ENCODE measurements around the gene CACTIN. TPM values are rescaled to one million over a fixed set of nuclear protein-coding genes. Genes with fewer than 3 reads are reported as not detected.

Gene CACTIN
- total RNA-seq, 1 donor from 2014 or later: 26.7 TPM

DNA sequence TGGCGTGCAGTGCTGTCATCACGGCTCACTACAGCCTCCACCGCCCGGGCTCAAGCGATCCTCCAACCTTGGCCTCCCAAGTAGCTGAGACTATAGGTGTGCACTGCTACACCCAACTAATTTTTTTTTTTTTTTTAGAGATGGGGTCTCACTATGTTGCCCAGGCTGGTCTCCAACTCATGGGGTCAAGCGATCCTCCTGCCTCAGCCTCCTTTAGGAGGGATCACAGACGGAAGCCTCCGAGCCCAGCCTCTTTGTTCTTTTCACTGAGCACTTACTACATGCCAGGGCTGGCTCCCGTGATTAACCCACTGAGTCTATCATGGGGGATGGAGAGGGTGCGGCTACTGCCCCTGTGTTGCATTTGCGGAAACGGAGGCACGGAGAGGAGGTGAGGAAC lies 12.9 kb upstream of the CACTIN start:
- no peak for TF ChIP-seq EZH2 (IDR thresholded peaks at IDR 0.05; ENCODE audit: insufficient read depth, low read length)
- TF ChIP-seq, protein P1, sequence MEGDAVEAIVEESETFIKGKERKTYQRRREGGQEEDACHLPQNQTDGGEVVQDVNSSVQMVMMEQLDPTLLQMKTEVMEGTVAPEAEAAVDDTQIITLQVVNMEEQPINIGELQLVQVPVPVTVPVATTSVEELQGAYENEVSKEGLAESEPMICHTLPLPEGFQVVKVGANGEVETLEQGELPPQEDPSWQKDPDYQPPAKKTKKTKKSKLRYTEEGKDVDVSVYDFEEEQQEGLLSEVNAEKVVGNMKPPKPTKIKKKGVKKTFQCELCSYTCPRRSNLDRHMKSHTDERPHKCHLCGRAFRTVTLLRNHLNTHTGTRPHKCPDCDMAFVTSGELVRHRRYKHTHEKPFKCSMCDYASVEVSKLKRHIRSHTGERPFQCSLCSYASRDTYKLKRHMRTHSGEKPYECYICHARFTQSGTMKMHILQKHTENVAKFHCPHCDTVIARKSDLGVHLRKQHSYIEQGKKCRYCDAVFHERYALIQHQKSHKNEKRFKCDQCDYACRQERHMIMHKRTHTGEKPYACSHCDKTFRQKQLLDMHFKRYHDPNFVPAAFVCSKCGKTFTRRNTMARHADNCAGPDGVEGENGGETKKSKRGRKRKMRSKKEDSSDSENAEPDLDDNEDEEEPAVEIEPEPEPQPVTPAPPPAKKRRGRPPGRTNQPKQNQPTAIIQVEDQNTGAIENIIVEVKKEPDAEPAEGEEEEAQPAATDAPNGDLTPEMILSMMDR (IDR thresholded peaks at IDR 0.05; ENCODE audit: insufficient read depth, low read depth, low read length): no peak
- peaks cover 7% of the 10 kb centered on the region for H3K36me3 ChIP-seq (ENCODE audit: insufficient read depth, low read length)
- Mint-ChIP-seq H3K9me3 (ENCODE audit: unreplicated experiment) (no peaks in the 10 kb centered on the region), H3K4me3 (ENCODE audit: unreplicated experiment) (no peak overlapping the region), H3K27me3 (ENCODE audit: low read depth, unreplicated experiment) (no peaks in the 10 kb centered on the region), H3K27ac (ENCODE audit: unreplicated experiment) (no peak overlapping the region), H3K36me3 (ENCODE audit: low read depth, unreplicated experiment) (peaks cover 7% of the 10 kb centered on the region), H3K4me1 (ENCODE audit: low read depth, unreplicated experiment) (no peaks in the 10 kb centered on the region)
- H4K20me1 ChIP-seq (ENCODE audit: insufficient read depth, low read length): no peaks in the 10 kb centered on the region
- no peak overlapping the region for H3K4me2 ChIP-seq (ENCODE audit: low read length)
- no peak overlapping the region for H3K27ac ChIP-seq (ENCODE audit: low read depth, low read length)
- no peaks in the 10 kb centered on the region for H3K9me3 ChIP-seq (ENCODE audit: insufficient read depth, low read depth, low read length)
- H3K4me1 ChIP-seq (ENCODE audit: insufficient read depth, low read length): no peaks in the 10 kb centered on the region
- no peaks in the 10 kb centered on the region for H3K27me3 ChIP-seq (ENCODE audit: insufficient read depth, low read length)
- DNase-seq (ENCODE audit: low read depth) (no peak), FAIRE-seq (no peak)
- no peak overlapping the region for H3K4me3 ChIP-seq (ENCODE audit: insufficient read depth, low read depth, low read length)
- no peak overlapping the region for H3K9ac ChIP-seq (ENCODE audit: low read length)
- H3K79me2 ChIP-seq (ENCODE audit: insufficient read depth, low read length): no peaks in the 10 kb centered on the region
- no peak overlapping the region for H2AFZ ChIP-seq (ENCODE audit: low read depth, low read length)

DNA sequence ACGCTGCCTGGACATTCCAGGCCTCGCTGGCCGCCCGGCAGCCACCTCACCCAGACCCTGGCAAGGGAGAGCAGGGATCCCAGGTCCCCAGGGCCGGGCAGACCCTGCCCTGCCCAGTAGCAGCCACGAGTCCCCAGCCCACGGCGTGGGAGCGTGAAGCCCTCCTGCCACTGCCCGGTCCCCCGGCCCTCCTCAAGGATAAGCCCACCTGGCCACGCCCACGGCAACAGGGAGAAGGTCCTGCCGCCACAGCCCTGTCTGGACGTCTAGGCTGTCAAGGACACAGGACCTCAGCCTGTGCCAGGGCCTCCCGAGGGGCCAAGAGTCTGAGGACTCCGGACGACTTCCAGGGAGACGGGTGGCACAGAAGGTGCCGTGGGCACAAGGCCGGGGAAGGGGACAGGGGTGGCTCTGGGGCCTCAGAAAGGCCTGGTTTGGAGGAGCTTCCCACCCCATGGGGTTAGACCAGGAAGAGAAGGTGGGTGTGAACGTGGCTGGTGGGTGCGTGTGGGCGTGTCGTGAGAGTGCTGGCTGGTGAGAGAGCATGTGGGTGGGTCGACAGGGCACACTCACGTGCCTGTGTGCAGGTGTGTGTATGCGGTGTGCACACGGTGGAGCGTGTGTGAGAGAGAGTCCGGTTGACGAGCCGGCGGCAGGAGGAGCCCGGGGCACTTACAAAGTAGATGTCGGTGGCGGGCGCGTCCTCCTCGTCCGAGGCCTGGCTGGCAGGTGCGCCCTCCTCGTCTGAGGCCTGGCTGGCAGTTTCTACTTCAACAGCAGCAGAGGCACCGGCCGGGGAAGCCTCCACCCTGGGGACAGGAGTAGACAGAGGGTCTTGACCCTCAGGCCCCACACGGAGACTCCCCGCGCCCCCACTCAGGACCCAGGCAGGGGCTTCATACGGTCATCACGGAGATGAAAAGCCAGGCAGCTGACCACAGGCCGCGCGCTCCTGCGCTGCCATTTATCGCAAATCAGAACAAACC lies 11.9 kb upstream of the CACTIN start:
- peaks cover 7% of the 10 kb centered on the region for H3K36me3 Mint-ChIP-seq (ENCODE audit: low read depth, unreplicated experiment)
- no peaks in the 10 kb centered on the region for H3K9me3 ChIP-seq (ENCODE audit: insufficient read depth, low read depth, low read length)
- DNase-seq (ENCODE audit: low read depth): no peak
- H3K27ac Mint-ChIP-seq (ENCODE audit: unreplicated experiment): no peak overlapping the region
- TF ChIP-seq, protein P1 (IDR thresholded peaks at IDR 0.05; ENCODE audit: insufficient read depth, low read depth, low read length): no peak
- TF ChIP-seq EZH2 (IDR thresholded peaks at IDR 0.05; ENCODE audit: insufficient read depth, low read length): no peak
- no peaks in the 10 kb centered on the region for H3K27me3 Mint-ChIP-seq (ENCODE audit: low read depth, unreplicated experiment)
- H3K9me3 Mint-ChIP-seq (ENCODE audit: unreplicated experiment): no peaks in the 10 kb centered on the region
- H3K4me2 ChIP-seq (ENCODE audit: low read length): no peak overlapping the region
- H3K27ac ChIP-seq (ENCODE audit: low read depth, low read length): no peak overlapping the region
- H3K9ac ChIP-seq (ENCODE audit: low read length): no peak overlapping the region
- no peaks in the 10 kb centered on the region for H4K20me1 ChIP-seq (ENCODE audit: insufficient read depth, low read length)
- H3K79me2 ChIP-seq (ENCODE audit: insufficient read depth, low read length): no peaks in the 10 kb centered on the region
- no peaks in the 10 kb centered on the region for H3K27me3 ChIP-seq (ENCODE audit: insufficient read depth, low read length)
- peaks cover 7% of the 10 kb centered on the region for H3K36me3 ChIP-seq (ENCODE audit: insufficient read depth, low read length)
- no peaks in the 10 kb centered on the region for H3K4me1 Mint-ChIP-seq (ENCODE audit: low read depth, unreplicated experiment)
- H2AFZ ChIP-seq (ENCODE audit: low read depth, low read length): no peak overlapping the region
- no peak overlapping the region for H3K4me3 ChIP-seq (ENCODE audit: insufficient read depth, low read depth, low read length)
- H3K4me1 ChIP-seq (ENCODE audit: insufficient read depth, low read length): no peaks in the 10 kb centered on the region
- FAIRE-seq: no peak
- H3K4me3 Mint-ChIP-seq (ENCODE audit: unreplicated experiment): no peak overlapping the region

DNA sequence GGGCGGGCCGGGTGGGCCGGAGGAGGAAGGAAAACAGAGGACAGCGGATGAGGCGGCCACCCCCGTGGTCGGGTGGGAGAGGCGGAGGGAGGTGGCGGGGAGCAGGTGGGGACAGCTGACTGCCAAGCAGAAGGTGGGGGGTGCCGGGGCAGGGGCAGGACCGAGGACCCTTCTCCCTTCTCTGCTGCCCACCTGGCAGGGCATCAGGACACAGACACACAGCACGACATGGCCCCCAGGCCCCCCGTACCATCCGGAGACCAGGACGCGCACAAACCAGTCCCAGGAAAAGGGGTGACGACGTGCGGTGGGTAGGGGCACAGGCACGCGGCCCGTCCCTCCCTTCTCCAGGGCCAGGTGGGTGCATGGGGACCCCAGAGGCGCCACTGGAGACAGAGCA lies 11.0 kb upstream of the CACTIN start:
- Histone ChIP-seq H4K20me1 (ENCODE audit: insufficient read depth, low read length) (no peaks in the 10 kb centered on the region), H3K9me3 (ENCODE audit: insufficient read depth, low read depth, low read length) (no peaks in the 10 kb centered on the region), H3K4me3 (ENCODE audit: insufficient read depth, low read depth, low read length) (no peak overlapping the region), H2AFZ (ENCODE audit: low read depth, low read length) (no peak overlapping the region), H3K9ac (ENCODE audit: low read length) (no peak overlapping the region), H3K27ac (ENCODE audit: low read depth, low read length) (no peak overlapping the region), H3K4me1 (ENCODE audit: insufficient read depth, low read length) (no peaks in the 10 kb centered on the region), H3K27me3 (ENCODE audit: insufficient read depth, low read length) (no peaks in the 10 kb centered on the region), H3K36me3 (ENCODE audit: insufficient read depth, low read length) (peaks cover 7% of the 10 kb centered on the region), H3K4me2 (ENCODE audit: low read length) (no peak overlapping the region), H3K79me2 (ENCODE audit: insufficient read depth, low read length) (no peaks in the 10 kb centered on the region)
- DNase-seq (ENCODE audit: low read depth) (no peak), FAIRE-seq (no peak)
- no peaks in the 10 kb centered on the region for H3K9me3 Mint-ChIP-seq (ENCODE audit: unreplicated experiment)
- no peaks in the 10 kb centered on the region for H3K4me1 Mint-ChIP-seq (ENCODE audit: low read depth, unreplicated experiment)
- no peak overlapping the region for H3K27ac Mint-ChIP-seq (ENCODE audit: unreplicated experiment)
- H3K4me3 Mint-ChIP-seq (ENCODE audit: unreplicated experiment): no peak overlapping the region
- peaks cover 7% of the 10 kb centered on the region for H3K36me3 Mint-ChIP-seq (ENCODE audit: low read depth, unreplicated experiment)
- H3K27me3 Mint-ChIP-seq (ENCODE audit: low read depth, unreplicated experiment): no peaks in the 10 kb centered on the region
- no peak for TF ChIP-seq EZH2 (IDR thresholded peaks at IDR 0.05; ENCODE audit: insufficient read depth, low read length)
- TF ChIP-seq, protein P1 (IDR thresholded peaks at IDR 0.05; ENCODE audit: insufficient read depth, low read depth, low read length): no peak

Measured in astrocyte (in vitro differentiated cells and primary cell).